ENCODE data around the gene SARS1.

The SARS1 gene

DNA sequence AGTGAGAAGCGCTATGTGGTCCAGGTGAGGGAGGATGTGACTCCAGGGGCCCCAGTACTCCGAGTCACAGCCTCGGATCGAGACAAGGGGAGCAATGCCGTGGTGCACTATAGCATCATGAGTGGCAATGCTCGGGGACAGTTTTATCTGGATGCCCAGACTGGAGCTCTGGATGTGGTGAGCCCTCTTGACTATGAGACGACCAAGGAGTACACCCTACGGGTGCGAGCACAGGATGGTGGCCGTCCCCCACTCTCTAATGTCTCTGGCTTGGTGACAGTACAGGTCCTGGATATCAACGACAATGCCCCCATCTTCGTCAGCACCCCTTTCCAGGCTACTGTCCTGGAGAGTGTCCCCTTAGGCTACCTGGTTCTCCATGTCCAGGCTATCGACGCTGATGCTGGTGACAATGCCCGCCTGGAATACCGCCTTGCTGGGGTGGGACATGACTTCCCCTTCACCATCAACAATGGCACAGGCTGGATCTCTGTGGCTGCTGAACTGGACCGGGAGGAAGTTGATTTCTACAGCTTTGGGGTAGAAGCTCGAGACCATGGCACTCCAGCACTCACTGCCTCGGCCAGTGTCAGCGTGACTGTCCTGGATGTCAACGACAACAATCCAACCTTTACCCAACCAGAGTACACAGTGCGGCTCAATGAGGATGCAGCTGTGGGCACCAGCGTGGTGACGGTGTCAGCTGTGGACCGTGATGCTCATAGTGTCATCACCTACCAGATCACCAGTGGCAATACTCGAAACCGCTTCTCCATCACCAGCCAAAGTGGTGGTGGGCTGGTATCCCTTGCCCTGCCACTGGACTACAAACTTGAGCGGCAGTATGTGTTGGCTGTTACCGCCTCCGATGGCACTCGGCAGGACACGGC, 37.8 kb downstream of the SARS1 start:
- no peak for DNase-seq

DNA sequence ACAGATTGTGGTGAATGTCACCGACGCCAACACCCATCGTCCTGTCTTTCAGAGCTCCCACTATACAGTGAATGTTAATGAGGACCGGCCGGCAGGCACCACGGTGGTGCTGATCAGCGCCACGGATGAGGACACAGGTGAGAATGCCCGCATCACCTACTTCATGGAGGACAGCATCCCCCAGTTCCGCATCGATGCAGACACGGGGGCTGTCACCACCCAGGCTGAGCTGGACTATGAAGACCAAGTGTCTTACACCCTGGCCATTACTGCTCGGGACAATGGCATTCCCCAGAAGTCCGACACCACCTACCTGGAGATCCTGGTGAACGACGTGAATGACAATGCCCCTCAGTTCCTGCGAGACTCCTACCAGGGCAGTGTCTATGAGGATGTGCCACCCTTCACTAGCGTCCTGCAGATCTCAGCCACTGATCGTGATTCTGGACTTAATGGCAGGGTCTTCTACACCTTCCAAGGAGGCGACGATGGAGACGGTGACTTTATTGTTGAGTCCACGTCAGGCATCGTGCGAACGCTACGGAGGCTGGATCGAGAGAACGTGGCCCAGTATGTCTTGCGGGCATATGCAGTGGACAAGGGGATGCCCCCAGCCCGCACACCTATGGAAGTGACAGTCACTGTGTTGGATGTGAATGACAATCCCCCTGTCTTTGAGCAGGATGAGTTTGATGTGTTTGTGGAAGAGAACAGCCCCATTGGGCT, 38.6 kb downstream of the SARS1 start:
- no peak for DNase-seq

DNA sequence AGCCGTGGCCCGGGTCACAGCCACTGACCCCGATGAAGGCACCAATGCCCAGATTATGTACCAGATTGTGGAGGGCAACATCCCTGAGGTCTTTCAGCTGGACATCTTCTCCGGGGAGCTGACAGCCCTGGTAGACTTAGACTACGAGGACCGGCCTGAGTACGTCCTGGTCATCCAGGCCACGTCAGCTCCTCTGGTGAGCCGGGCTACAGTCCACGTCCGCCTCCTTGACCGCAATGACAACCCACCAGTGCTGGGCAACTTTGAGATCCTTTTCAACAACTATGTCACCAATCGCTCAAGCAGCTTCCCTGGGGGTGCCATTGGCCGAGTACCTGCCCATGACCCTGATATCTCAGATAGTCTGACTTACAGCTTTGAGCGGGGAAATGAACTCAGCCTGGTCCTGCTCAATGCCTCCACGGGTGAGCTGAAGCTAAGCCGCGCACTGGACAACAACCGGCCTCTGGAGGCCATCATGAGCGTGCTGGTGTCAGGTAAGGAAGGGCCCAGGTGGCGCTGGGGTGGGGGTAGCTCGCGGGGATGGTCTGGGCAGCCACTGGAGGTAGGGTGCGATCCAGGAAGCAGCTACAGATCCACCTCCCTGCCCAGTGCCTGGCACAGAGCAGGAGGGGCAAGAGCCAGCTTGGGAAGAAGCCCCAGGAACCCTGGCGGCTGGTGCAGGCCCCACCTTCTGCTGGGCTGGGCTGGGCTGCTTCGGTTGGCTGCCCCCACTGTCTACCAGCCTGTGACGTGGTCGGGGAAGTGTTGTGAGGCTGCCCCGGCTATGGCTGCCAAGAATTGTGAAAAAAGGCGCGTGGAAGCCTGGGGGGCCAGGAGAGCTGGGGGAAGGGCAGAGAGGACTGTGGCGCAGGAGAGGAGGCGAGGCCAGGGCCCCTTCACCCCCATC, 39.4 kb downstream of the SARS1 start:
- no peak for DNase-seq

DNA sequence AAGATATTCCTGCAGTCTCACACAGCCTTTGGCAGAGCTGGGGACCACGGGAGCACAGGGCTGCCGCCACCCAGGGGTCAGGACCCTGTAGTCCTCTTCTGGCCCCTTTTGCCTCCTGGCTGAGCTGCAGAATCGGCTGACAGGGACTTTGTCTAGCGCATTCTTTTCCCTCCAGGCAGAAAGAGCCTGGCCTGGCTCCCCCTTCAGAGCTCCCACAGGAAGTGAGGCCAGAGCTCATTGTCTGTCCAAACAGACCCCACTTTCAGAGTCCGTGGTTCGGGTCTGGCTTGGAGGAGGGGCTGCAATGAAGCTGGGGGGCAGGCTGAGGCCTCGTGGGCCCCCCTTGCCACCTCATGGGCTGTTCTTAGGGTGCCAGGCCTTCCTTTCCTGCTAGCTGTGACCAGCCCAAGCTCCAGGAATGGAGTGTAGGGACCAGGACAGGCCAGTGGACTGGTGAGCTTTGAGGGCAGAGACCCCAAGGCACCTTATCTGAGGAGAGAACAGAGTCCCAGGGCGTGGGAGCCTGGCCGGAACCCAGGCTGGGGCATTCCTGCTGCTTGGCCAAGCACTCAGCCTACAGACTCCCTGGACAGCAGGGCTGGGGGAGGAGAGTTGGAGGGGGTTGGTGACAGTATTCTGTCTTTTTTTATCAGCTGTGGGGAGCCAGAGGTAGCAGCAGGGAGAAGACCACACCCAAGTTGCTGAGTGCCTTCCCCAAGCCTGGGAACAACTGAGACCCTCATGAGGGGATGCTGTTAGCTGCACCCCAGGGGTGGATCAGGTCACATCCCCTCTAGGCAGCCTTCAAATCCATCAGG, 40.3 kb downstream of the SARS1 start:
- DNase-seq: no peak

DNA sequence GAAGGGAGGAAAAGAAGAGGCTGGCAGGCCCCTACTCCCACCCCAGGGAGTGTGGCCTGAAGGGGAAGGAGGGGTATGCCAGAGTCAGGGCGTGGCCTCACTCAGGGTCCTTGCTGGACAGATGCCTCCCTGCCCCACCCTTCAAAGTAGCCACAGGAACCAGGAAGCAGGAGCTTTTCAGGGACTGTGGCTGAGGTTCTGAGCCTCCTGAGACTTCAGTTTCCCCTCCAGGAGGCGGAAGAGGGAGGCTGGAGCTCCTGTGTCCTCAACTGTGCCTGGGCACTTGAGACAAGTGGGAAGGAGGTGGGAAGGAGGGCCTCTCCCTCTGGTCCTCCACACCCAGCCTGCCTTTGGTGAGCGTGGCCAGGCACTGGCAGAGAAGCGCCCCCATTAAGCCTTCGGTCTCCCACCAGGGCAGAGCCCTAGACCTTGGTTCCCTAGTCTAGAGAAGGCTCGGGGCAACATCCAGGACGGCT, 40.9 kb downstream of the SARS1 start:
- no peak for DNase-seq

DNA sequence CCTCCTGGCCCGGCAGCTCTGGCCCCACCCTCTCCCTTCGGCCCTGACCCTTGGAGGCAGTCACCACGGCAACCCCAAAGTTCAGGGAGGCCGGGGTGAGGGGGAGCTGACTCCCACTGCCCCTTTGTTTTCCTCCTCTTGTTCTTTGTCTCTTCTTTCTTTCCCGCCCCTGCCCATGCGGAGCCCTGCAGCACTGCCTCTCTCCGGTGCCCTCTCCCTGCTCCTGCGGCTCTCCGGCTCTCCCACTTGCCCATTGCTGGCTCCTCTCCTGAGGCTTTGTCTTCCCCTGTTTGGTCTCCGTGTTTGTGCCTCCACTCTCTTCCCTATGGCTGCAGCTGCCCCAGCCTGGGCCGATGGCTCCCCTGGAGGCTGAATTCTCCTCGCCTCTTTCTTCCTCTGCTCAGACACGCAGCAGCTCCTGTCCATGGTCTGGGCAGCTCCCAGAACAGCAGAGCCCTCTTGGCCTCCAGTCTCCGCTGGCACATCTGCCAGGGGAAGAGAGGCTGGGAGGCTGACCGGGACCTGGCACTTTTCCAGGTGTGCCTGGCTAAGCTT, 41.5 kb downstream of the SARS1 start:
- no peak for DNase-seq

DNA sequence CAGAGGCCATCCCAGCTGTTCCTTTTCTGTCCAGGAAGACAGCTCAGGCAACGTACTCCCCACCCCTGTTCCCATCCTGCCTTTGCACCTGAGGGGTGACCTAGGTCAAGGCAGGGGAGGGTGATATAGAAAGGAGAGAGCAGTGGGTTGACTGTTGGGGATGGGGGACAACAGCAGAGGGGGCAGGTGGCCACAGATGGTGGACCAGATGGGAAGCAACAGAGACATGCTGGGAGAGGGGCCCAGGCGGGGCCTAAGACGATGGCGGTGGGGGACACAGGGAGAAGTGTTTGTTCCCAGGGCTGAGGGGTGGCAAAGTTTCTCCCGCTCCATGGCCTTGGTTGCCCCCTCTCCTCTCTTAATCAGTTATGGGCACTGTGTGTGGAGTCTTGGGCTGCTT, 42.0 kb downstream of the SARS1 start:
- no peak for DNase-seq

DNA sequence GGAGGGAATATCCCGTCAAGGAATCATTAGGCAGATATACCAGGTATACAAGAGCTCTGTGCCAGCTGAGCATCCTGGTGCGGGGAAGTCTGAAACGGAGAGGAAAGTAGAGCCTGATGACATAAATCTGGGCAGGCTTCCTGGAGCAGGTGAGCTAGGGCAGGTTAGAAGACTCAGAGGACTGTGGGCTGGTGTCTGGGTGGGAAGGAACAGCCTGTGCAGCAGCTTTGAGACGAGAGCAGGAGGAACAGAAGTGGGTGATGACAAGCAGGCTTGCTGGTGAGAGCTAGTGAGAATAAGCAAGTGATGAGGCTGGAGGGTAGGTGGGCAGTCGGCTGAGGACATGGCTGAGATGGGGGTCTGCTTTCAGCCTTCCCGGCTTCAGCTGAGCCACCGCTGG, 42.4 kb downstream of the SARS1 start:
- DNase-seq: no peak

DNA sequence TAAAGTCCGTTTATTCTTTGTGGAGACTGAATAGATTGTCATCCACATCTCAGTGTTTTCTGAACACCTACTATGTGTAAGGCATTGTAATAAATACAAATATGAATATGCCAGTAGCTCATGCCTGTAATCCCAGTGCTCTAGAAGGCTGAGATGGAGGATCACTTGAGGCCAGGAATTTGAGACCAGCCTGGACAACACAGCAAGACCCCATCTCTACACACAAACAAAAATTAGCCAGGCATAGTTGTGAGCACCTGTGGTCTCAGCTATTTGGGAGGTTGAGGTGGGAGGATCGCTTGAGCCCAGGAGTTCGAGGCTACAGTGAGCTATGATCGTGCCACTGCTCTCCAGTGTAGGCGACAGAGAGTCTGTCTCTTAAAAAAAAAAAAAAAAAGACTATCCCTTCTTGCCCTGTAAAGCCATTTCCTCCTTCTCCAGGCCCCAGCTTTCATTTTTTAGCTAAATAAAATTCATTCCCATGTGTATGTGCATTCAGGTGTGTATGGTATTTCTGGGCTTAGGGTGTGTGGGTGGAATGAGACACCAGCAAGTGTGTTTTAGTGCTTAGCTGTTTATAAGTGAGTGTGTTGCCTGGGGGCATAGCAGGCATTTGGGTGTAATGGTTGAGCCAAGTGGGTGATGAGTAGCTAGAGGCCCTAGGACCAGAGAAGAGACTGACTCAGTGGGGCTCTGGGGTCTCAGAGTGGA, 43.4 kb downstream of the SARS1 start:
- DNase-seq: no peak

DNA sequence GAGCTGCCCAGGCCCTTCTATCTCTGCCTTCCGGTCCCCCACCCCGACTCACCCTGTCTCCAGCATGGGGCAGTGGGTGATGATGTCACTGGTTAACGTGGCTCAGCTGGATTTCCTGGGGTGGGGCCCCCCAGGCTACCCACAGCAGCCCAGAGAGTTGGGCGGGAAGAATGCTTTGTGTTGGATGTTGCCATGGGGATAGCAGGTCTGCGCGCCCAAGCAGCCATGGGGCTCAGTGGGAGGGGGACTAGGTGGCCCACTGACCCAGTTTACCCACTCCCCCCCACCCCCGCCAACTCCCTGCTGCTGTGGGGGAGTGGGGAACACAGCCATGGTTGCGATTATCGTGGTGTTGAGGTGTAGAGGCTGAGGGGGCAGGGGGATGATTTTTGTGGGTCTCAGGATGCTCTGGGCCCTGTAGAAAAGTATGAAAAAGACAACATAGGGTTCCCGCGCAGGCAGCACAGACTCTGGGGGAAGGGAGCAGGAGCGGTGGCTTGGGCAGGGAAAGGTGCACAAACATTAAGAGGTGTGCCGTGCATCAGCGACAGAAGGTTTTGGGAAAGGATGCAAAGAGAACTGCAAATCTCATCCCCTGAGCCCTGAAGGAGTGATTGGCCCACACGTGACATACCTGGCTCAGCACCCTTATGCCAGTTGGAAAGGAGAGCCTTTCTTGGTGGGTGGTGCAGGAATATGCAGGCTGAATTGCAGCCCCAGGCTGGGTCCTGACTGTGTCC, 44.1 kb downstream of the SARS1 start:
- no peak for DNase-seq

DNA sequence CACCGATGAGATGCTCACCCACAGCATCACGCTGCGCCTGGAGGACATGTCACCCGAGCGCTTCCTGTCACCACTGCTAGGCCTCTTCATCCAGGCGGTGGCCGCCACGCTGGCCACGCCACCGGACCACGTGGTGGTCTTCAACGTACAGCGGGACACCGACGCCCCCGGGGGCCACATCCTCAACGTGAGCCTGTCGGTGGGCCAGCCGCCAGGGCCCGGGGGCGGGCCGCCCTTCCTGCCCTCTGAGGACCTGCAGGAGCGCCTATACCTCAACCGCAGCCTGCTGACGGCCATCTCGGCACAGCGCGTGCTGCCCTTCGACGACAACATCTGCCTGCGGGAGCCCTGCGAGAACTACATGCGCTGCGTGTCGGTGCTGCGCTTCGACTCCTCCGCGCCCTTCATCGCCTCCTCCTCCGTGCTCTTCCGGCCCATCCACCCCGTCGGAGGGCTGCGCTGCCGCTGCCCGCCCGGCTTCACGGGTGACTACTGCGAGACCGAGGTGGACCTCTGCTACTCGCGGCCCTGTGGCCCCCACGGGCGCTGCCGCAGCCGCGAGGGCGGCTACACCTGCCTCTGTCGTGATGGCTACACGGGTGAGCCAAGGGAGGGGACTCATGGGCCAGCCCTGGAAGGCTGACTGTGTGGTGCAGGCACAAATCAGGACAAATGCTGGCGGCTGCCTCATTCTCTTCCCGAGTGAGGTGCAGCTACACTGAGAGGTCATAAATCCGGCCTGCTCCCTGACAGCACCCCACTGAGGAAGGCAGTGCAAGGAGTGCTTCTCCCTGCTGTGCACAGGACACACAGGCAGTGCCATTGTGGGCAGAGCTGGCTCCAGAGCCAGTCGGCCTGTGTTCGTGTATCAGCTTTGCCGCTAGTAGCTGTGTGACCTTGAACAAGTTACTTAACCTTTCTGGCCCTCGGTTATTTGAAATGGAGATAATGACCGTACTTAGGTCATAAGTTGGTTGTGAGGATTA, 45.1 kb downstream of the SARS1 start:
- no peak for DNase-seq

DNA sequence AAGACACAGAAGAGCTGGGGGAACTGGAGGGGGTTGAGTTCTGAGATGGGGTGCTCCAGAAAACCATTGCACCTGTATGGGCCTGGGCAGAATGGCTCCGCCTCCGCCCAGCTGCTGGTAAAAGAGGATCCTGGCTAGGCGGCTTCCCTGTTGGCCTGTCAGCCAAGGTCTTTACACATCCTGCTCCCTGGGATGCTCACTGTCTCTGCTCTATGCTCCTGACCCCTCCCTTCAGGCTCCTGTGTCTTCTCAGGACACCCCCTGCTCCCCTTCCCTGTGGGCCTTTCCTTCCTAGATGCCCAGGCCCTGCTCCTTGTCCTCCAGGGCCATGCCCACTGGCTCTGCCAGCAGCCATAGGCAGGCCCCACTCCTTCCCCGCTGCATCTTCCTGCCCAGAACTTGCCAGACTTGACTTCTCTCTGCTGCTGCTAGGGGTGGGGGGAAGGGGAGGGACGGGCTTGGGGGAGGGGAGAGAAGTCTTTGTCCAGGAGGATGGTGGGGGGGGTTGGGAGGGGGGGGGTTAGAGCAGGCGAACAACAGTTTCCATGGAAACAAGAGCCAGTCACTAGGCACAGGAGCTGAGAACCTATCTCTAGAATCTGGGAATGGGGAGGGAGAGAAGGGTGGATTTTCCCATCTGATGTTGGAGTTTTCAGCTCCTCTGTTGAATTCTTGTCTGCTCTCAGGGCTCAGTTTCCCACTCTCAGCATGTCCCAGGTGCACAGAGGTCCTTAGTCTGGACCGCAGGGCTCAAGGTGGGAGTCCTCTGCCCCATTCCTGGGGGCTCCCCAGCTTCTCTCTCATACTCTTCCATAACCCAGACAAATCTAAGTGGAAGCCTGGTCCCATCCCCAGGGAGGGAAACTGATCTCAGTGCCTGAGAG, 46.2 kb downstream of the SARS1 start:
- no peak for DNase-seq

DNA sequence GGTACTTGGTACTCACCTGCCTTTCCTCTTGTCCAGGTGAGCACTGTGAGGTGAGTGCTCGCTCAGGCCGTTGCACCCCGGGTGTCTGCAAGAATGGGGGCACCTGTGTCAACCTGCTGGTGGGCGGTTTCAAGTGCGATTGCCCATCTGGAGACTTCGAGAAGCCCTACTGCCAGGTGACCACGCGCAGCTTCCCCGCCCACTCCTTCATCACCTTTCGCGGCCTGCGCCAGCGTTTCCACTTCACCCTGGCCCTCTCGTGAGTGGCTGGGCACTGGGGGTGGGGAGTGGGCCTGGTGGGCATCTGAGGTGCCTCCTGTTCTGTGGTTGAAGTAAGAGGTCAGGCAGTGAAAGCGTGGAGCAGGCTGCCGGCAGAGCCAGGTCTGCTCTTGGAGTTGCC, 47.3 kb downstream of the SARS1 start:
- no peak for DNase-seq

DNA sequence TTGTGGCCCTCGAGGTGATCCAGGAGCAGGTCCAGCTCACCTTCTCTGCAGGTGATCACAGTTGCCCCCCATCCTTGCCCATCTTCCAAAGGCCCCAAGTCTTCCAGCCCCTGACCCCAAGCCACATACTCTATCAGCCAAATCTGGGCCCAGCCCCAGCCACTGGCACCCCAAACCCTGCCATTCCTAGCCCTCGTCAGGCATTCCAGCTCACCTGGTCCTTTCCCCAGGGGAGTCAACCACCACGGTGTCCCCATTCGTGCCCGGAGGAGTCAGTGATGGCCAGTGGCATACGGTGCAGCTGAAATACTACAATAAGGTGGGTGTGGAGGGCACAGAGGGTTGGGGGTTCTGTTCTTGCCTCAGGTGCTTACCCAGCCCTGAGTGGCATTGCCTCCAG, 47.9 kb downstream of the SARS1 start:
- no peak for DNase-seq

DNA sequence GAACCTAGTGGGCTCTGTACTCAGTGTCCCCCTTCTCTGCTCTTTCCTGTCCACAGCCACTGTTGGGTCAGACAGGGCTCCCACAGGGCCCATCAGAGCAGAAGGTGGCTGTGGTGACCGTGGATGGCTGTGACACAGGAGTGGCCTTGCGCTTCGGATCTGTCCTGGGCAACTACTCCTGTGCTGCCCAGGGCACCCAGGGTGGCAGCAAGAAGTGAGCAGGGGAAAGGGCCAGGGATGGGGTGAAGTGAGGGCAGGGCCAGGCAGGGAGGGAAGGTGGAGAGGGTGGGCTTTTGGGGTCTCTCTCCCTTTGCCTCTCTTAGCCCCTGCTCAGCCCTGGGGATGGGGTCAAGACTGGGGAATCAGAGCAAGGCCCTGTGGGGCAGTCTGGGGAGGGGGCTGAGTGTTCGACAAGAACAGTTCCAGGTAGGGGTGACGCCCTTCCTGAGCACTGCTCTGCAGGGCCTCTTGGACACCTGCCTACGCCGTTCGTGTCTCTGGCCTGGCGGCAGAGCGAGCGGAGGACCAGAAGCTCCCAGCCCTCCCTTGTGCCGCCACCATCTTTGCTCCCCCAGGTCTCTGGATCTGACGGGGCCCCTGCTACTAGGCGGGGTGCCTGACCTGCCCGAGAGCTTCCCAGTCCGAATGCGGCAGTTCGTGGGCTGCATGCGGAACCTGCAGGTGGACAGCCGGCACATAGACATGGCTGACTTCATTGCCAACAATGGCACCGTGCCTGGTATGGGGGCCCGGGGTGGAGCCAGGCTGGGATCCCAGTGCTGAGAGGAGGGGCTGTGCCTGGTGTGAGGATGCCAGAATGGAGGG, 48.7 kb downstream of the SARS1 start:
- DNase-seq: no peak

DNA sequence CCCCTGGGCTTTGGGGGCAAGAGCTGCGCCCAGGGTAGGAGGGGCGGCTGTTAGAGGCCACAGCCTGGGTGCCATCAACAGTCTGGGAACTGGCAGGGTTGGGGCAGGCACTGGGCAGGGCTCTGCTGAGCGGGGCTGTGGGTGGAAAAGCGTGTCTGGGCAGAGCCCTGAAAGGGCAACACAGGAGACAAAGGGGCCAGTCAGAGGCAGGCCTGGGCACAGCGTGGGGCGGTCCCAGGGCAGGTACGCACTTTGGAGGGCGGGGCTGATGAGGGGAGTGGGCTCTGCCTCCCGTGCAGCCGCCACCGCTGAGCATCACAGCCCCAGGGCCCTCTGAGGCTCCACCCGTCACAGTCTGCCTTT, 49.5 kb downstream of the SARS1 start:
- DNase-seq: no peak
